HG03280 (cell line): Measurements from ENCODE around the gene LRRD1.
"Not testable (repeated sequence)": the region's sequence is repeated elsewhere in the genome, so short reads cannot be mapped to it uniquely, and the experiment has no call there.

Source experiments
- ATAC-seq: cut with Tn5 transposase; IDR thresholded peaks from one replicate; pipeline ENCODE4 v1.9.1; 2021; ENCODE audit warnings: mild to moderate bottlenecking, moderate library complexity; ENCODE audit not compliant: unreplicated experiment

Gene LRRD1

DNA sequence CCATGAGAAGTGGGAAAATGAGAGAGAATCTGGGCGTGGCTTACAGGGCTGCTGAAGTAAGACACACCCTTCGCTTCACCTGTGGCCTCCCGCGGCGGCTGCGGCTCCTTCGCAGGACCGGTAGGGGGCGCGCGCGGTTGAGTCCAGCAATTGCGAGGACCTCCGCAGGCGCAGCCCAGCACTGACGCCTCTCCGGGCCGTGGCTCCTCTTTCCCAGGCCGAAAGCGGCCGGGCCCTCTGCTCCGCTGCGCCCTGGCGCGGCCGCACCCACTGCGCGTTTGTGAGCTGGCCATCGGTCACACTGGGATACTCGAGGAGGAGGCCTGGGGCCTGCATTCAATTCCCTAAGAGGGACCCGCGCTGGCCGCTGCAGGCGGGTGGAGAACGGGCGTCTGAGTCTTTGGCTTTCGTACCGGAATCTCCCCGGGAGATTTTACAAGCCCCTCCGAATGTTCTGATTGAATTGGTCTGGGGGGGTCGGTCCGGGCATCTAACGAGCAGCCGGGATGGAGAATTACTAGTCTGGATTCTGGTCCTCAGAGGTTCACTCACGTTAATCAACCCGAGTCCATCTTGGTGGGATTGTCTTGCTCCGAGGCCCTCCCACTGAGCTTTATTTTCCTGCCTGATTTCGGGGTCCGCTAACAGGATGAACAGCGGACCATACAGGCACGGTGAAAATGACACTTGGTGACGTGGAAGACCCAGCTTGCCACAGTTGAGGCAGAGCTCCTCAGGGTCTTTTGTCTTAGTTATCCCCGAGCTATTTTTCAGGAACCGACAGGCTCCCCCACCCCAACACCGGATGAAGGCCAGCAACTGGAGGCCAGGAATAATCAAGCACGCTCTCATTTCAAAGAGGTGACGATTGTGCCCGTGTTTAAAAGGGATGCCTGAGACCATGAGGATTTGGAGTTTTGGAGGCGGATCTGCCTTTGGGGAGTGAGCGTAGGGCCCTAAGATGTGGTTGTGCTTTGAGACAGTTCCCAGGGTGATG is at the start of gene LRRD1:
Gene LRRD1 (minus strand): TSS at position 215 of the 997 bp plus-strand sequence. CDS start 13,940 bp downstream, outside the sequence.
- ATAC-seq: peak; percentile 100

DNA sequence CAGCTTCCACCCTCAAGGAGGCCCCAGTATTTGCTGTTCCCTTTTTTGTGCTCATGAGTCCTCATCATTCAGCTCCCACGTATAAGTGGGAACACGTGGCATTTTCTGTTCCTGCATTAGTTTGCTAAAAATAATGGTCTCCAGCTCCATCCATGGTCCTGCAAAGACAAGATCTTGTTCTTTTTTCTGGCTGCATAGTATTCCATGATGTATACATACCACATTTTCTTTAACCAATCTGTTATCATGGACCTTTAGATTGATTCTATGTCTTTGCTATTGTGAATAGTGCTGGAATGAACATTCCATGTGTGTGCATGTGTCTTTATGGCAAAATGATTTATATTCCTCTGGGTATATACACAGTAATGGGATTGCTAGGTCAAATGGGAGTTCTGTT is 49.8 kb upstream of the LRRD1 start:
- no peak for ATAC-seq

DNA sequence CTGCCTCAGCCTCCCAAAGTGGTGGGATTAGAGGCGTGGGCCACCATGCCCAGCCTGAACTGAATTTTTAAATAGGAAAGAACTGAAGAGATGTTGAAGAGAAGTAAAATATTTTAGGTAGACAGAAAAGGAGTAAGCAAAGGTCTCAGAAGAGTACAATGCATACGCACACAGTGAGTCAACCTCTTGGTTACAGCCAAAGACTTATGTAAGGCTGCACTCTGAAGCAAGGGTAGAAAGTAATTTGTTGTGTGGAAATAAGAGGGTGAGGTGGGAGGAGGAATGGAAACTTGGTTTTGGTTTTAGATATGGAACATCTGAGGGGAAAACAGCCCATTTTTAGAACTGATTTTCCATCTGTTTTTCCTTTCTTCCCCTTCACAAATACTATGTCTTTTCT is 49.2 kb upstream of the LRRD1 start:
- ATAC-seq: no peak

DNA sequence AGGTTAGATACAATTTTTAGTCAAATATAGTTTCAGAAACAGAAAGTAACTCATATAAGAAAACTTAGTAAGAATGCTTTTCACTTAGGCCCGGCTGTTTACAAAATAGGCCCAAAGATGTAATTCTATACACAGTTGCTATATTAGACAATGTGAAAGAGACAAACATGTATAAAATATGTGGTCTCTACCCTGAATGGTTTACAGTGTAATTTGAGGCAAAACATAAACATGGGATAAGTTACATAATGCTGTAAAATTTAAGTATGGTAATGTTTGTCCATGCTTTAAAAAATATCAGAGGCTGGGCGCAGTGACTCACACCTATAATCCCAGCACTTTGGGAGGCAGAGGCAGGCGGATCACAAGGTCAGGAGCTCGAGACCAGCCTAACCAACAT is 48.0 kb upstream of the LRRD1 start:
- ATAC-seq: no peak

DNA sequence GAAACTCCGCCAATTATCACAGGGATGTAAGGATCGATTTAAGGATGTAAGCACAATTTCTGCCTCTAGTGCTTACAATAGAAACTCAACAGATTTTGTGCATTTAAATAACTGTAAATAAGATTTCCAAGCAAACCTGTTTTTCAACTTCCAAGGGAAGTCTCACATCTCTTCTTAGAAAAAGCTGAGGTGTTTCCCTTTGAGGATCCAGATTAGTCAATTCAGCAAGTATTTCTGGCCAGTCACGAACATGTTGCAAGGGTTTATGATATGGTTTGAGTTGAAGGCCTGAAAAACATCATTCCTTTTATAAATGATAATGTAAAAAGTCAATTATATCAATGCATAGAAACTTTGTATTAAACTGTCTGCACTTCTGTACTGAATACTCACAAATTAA is 42.8 kb upstream of the LRRD1 start:
- no peak for ATAC-seq

DNA sequence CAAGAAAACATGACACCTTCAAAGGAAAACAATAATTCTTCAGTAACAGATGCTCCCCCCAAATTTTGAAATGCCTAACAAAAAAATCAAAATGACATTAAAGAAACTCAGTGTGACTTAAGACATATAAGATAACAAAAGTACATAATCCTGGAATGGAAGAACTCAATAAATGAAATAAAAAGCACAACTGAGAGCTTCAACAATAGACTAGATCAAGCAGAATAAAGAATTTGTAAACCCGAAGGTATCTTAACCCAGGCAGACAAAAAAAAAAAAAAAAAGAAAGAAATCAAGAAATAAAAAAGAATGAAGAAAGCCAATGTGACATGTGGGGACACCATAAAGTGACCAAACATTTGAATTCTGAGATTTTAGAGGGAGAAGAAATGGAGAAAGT is 27.7 kb upstream of the LRRD1 start:
- ATAC-seq: no peak

DNA sequence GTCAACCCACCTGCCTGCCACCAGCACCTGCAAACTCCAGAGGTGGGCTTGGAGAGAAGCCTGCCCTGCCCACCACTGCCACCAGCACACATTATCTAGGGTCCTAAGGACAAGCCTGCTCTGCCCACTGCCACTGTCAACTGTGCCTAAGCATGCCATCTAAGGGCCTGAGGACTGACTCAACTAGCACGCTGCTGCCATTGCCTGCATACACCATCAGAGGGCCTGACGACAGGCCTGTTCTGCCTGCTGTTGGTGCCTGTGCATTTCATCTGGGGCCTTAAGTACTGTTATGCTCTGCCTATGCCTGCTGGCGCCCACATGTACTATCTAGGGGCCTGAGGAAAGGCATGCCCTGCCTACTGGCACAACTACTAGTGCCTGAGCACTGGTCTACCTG is 27.0 kb upstream of the LRRD1 start:
- ATAC-seq: no peak

DNA sequence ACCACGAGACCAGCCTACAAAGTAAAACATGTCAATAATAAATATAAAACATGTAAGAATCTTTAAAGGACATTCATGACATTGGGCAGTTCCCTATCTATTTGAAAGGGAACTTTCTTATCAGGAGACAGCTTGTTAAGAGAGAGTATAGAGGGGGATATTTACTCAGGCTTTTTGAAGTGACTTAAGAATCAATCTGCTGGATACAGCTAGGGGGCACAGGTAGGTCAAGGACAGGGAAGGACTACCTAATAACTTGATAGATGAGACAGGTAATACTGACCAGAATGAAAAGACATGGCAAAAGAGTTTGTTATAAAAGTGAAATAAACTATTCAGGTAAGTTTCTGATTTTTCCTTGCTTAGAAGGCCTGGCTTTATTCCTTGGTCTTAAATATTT is 21.8 kb upstream of the LRRD1 start:
- no peak for ATAC-seq

DNA sequence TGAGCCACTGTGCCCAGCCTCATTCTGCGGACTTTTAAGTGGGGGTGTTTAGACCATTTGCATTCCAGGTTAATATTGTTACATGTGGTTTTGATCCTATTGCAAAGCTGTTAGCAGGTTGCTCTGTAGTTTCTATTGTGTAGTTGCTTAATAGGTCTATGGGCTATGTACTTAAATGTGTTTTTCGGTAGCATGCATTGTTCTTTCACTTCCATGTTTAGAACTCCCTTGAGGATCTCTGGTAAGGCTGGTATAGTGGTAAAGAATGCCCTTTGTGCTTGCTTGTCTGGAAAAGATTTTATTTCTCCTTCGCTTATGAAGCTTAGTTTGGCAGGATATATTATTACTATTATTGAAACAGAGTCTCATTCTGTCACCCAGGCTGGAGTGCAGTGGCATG is 13.4 kb upstream of the LRRD1 start:
- ATAC-seq: no peak

DNA sequence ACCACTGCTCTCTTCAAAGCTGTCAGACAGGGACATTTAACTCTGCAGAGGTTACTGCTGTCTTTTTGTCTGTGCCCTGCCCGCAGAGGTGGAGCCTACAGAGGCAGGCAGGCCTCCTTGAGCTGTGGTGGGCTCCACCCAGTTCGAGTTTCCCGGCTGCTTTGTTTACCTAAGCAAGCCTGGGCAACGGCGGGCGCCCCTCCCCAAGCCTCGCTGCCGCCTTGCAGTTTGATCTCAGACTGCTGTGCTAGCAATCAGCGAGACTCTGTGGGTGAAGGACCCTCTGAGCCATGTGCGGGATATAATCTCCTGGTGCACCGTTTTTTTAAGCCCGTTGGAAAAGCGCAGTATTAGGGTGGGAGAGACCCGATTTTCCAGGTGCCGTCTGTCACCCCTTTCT is 10.3 kb upstream of the LRRD1 start:
- not testable (repeated sequence) for ATAC-seq

DNA sequence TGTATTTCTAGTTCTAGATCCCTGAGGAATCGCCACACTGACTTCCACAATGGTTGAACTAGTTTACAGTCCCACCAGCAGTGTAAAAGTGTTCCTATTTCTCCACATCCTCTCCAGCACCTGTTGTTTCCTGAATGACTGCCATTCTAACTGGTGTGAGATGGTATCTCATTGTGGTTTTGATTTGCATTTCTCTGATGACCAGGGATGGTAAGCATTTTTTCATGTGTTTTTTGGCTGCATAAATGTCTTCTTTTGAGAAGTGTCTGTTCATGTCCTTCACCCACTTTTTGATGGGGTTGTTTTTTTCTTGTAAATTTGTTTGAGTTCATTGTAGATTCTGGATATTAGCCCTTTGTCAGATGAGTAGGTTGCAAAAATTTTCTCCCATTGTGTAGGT is 5.4 kb upstream of the LRRD1 start:
- not testable (repeated sequence) for ATAC-seq

DNA sequence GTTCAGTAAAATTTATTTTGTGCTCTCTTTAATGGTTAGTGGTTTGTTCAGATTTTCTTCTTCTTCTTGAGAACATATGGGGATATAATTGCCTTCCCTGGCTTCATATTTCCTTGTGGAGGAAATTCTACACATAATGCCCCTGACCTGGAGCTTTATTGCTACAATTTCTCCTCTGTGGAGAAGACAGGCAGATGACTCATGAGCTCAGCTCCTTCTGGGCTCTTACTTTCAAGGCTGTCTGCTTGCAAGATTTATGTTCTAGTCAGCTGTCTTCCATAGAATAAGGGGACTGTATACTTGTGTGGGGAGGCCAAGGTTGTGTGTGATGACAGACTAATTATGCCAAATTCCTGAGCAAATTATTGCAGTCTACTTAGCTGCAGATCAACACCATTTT is 1.6 kb downstream of the LRRD1 start:
- no peak for ATAC-seq

DNA sequence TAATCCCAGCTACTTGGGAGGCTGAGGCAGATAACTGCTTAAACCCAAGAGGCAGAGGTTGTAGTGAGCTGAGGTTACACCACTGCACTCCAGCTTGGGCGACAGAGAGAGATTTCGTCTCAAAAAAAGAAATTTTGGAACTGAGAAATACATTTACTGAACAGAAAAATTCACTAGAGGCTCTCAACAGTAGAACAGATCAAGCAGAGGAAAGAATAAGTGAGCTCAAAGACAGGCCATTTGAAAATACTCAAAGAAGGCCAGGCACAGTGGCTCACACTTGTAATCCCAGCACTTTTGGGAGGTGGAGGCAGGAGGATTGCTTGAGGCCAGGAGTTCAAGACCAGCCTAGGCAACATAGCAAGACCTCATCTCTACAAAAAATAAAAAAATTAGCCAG is 9.4 kb downstream of the LRRD1 start:
- ATAC-seq: not testable (repeated sequence)

DNA sequence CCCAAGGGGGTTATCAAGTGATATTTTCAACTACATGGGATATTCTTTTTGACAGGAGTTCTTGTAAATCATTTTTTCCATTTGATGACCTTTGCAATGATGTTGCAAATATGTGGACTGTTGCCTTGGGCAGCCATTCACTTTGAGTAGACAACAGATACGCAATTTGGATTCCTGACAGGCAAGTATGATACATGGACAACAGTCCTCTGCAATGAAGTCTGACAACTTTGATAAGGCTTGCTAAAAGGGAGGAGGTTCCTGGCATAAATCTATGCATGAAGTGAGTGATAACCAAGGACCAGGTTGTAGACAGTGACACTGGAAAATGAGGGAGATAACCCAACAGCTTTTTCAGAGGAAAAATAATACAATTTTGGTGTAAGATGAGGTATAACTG is 17.7 kb downstream of the LRRD1 start:
- no peak for ATAC-seq

DNA sequence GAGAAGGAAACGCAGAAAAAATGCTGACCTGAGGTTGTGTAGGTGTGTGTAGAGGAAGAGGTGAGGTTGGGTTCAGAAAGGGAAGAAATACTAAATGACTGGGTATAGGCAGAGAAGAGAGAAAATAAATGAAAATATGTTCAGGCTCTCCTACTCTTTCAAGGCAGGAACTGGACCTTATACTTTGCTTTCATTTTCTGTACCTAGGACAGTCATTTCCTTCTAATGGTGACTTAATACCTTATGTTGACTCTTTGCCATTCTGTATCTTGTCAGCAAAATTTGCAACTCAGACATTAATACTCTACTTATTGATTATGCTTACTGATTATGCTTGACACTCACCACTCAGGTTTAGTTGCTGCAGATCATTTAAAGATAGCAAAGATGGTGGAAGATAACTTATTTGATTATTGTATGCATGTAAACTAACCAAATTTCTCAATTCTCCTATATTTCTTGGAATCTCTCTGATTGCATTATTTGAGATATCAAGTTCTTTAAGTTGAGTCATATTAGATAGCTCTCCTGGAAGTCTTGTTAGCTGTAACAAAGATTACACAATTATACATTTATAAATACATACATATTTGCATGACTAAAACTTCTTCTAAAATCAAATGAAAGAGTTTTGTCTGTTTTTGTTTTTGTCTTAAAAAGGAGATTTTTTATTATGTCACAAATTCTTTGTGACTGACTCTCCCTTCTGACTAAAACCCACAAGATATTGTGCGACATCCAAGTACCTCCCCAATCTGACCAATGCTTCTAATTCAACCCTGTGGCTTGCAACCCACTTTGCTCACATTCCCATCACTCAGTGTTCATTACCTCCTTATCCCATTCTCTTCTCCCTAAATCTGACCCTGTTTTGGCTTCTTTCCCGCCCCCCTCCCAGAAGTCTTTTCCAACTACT is 20.0 kb downstream of the LRRD1 start:
- ATAC-seq: peak; percentile 82

DNA sequence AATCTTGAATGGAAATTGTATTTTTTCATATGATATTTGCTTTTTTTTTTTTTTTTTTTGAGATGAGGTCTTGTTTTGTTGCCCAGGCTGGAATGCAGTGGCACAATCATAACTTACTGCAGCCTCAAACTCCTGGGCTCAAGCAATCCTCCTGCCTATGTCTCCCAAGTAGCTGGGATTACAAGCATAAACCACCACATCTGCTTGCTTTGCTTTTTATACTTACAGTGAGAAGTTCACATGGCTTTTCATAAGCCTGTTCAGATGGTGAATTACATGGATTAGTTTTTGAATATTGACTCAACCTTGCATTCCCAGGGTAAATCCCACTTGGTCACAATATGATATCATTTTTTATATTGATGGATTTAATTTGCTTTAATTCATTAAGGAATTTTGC is 22.0 kb downstream of the LRRD1 start:
- no peak for ATAC-seq

DNA sequence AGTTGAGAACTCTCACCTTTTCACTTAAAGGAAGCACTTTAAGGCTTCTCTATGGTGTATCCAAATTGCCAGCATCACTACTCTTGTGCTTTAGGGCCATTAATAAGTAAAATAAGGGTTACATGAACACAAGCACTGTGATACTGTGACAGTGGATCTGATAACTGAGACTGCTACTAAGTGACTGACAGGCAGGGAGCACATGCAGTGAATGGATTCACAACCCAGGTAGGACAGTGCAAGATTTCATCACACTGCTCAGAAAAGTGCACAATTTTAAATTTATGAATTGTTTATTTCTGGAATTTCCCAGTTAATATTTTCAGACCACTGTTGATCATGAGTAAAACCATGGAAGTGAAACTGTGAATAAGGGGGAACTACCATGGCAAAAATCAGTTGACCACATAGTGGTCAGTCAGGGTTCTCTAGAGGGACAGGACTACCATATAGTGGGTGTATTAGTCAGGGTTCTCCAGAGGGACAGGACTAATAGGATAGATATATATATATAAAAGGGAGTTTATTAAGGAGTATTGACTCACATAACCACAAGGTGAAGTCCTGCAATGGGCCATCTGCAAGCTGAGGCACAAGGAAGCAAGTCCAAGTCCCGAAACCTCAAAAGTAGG is 23.7 kb downstream of the LRRD1 start:
- ATAC-seq: no peak

DNA sequence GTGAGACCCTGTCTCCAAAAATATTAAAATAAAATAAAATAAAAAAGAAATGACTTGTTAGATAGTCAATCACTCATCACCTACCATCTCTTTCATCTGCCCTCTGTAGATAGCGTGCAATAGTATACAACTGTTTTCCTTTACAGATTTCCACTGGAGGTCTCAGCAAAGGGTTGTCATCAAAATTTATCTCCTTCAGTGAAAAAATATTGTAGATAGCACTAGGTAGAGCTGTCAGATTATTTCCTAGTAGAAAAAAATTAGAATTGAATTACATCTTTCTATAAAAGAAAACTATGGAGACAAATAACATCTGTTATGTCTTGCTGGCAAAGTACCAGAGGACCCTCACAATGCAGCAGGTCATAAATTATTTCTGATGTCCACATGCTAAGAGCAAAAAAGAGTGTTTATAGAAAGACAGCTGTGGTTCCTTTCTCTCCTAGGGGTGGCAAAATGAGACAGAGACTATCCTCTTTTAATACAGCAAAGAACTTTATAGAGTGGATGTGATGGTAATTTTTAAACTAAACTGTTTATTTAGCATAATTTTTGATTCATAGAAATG is 28.4 kb downstream of the LRRD1 start:
- ATAC-seq: no peak

DNA sequence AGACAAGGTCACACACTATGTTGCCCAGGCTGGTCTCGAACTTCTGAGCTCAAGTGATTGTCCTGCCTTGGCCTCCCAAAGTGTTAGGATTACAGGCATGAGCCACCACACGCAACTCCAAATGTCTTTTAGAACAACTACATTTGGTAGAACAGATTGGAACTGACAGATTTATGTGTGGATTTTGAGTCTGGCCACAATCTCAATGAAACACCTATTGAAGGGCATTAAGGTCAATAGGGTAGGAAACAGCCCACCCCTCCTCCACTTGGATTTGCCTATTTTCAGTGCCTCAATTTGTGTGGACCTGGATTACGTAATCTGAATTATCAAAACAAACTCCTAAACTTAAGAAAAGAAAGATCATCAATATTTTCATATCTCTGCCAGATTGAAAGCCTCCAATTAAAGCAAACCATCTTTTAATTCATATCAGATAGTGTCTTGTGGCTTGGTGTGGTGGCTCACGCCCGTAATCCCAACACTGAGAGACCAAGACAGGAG is 29.2 kb downstream of the LRRD1 start:
- no peak for ATAC-seq

DNA sequence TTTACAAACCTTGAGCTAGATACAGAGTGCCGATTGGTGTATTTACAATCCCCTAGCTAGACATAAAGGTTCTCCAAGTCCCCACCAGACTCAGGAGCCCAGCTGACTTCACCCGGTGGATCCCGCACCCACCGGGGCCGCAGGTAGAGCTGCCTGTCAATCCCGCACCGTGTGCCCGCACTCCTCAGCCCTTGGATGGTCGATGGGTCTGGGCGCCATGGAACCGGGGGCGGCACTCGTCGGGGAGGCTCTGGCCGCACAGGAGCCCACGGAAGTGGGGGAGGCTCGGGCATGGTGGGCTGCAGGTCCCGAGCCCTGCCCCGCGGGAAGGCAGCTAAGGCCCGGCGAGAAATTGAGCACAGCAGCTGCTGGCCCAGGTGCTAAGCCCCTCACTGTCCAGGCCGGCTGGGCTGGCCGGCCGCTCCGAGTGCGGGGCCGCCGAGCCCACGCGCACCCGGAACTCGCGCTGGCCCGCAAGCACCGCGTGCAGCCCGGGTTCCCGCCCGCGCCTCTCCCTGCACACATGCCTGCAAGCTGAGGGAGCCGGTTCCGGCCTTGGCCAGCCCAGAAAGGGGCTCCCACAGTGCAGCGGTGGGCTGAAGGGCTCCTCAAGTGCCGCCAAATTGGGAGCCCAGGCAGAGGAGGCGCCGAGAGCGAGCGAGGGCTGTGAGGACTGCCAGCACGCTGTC is 35.6 kb downstream of the LRRD1 start:
- ATAC-seq: not testable (repeated sequence)
